ENCODE measurements around the gene IFNA1.
A peak's percentile ranks its signal among the peaks of the same experiment; 100 is the strongest.
"Not testable (repeated sequence)": the region's sequence is repeated elsewhere in the genome, so short reads cannot be mapped to it uniquely, and the experiment has no call there.

IFNA1 gene

DNA sequence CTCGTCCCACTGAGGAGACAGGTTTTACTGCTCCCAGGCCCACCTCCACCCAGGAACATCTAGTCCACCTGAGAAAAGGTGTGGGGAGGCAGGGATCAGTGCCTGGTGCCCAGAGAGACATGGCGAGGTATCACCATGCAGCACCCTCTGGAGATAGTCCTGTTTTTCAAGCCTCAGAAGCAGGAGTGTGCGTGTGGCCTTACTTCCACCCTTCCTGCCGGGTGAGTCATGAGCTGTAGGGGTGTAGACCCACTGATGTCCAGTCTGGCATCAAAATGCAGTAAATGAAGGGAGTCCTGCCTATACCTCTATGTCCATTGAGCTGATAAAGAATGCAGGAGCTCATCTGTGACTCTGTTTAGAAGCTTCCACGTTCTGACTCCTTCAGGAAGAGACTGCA, 9.1 kb downstream of the IFNA1 start:
- not testable (repeated sequence) for H3K4me3 ChIP-seq (ENCODE audit: low read length); H3K9me3 ChIP-seq (ENCODE audit: control insufficient read depth, insufficient read depth, low read length); DNase-seq (ENCODE audit: low read depth, low spot score); H3K27me3 ChIP-seq (ENCODE audit: control insufficient read depth, insufficient read depth, low read length); H3K4me1 ChIP-seq (ENCODE audit: control insufficient read depth, insufficient read depth, low read length); H3K27ac ChIP-seq (ENCODE audit: low read length); H3K36me3 ChIP-seq (ENCODE audit: control insufficient read depth, insufficient read depth, low read length)
- no CpG with 5 or more reads among the region's 5 CpGs for WGBS (ENCODE audit: insufficient coverage, insufficient read length)

- no CpG with 5 or more reads among the region's 4 CpGs for WGBS (ENCODE audit: insufficient coverage, insufficient read length)
- Histone ChIP-seq H3K27ac (ENCODE audit: low read length) (no peak overlapping the region), H3K27me3 (ENCODE audit: control insufficient read depth, insufficient read depth, low read length) (no peaks in the 10 kb centered on the region), H3K36me3 (ENCODE audit: control insufficient read depth, insufficient read depth, low read length) (no peaks in the 10 kb centered on the region), H3K4me3 (ENCODE audit: low read length) (no peak overlapping the region), H3K9me3 (ENCODE audit: control insufficient read depth, insufficient read depth, low read length) (no peaks in the 10 kb centered on the region), H3K4me1 (ENCODE audit: control insufficient read depth, insufficient read depth, low read length) (no peaks in the 10 kb centered on the region; the same call in 1 of the 2 replicates)
- no peak for DNase-seq (ENCODE audit: low read depth, low spot score)
These were observed 10.6 kb downstream of the IFNA1 start for GRCh38 chr9:21450733-21451394.

DNA sequence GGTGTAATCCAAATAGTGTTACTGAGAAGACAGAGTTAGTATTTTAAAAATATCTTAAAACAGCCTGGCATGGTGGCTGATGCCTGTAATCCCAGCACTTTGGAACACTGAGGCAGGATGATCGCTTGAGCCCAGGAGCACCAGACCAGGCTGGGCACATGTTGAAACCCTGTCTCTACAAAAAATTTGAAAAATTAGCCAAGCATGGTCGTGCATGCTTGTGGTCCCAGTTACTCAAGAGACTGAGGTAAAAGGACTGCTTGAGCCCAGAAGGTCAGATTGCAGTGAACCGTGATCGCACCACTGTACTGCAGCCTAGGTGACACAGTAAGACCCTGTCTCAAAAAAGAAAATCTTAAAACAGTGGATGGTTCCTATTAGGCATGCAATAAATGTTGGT, 12.4 kb downstream of the IFNA1 start:
- no peak overlapping the region for H3K27ac ChIP-seq (ENCODE audit: low read length)
- no peak for DNase-seq (ENCODE audit: low read depth, low spot score)
- no peaks in the 10 kb centered on the region; the same call in 1 of the 2 replicates for H3K4me1 ChIP-seq (ENCODE audit: control insufficient read depth, insufficient read depth, low read length)
- H3K27me3 ChIP-seq (ENCODE audit: control insufficient read depth, insufficient read depth, low read length): no peaks in the 10 kb centered on the region
- no peaks in the 10 kb centered on the region for H3K9me3 ChIP-seq (ENCODE audit: control insufficient read depth, insufficient read depth, low read length)
- H3K36me3 ChIP-seq (ENCODE audit: control insufficient read depth, insufficient read depth, low read length): no peaks in the 10 kb centered on the region
- no peak overlapping the region for H3K4me3 ChIP-seq (ENCODE audit: low read length)
- WGBS (ENCODE audit: insufficient coverage, insufficient read length): no CpG with 5 or more reads among the region's 4 CpGs

GRCh38 chr9:21454149-21454548, 13.9 kb downstream of the IFNA1 start:
- H3K27ac ChIP-seq (ENCODE audit: low read length): no peak overlapping the region
- no peaks in the 10 kb centered on the region; the same call in 1 of the 2 replicates for H3K4me1 ChIP-seq (ENCODE audit: control insufficient read depth, insufficient read depth, low read length)
- H3K27me3 ChIP-seq (ENCODE audit: control insufficient read depth, insufficient read depth, low read length): no peaks in the 10 kb centered on the region
- no peak for DNase-seq (ENCODE audit: low read depth, low spot score)
- no peaks in the 10 kb centered on the region for H3K36me3 ChIP-seq (ENCODE audit: control insufficient read depth, insufficient read depth, low read length)
- no peak overlapping the region for H3K4me3 ChIP-seq (ENCODE audit: low read length)
- no peaks in the 10 kb centered on the region for H3K9me3 ChIP-seq (ENCODE audit: control insufficient read depth, insufficient read depth, low read length)
- no CpG with 5 or more reads among the region's 2 CpGs for WGBS (ENCODE audit: insufficient coverage, insufficient read length)

GRCh38 chr9:21455320-21455719, 15.1 kb downstream of the IFNA1 start:
- H3K27ac ChIP-seq (ENCODE audit: low read length): no peak overlapping the region
- H3K36me3 ChIP-seq (ENCODE audit: control insufficient read depth, insufficient read depth, low read length): no peaks in the 10 kb centered on the region
- no peaks in the 10 kb centered on the region for H3K9me3 ChIP-seq (ENCODE audit: control insufficient read depth, insufficient read depth, low read length)
- no peaks in the 10 kb centered on the region; the same call in 1 of the 2 replicates for H3K4me1 ChIP-seq (ENCODE audit: control insufficient read depth, insufficient read depth, low read length)
- no peak overlapping the region for H3K4me3 ChIP-seq (ENCODE audit: low read length)
- H3K27me3 ChIP-seq (ENCODE audit: control insufficient read depth, insufficient read depth, low read length): no peaks in the 10 kb centered on the region
- DNase-seq (ENCODE audit: low read depth, low spot score): no peak

GRCh38 chr9:21461377-21461776, 21.1 kb downstream of the IFNA1 start:
- Histone ChIP-seq H3K4me1 (ENCODE audit: control insufficient read depth, insufficient read depth, low read length) (no peaks in the 10 kb centered on the region), H3K27me3 (ENCODE audit: control insufficient read depth, insufficient read depth, low read length) (peaks cover 2% of the 10 kb centered on the region; the same call in 1 of the 2 replicates), H3K27ac (ENCODE audit: low read length) (no peak overlapping the region), H3K4me3 (ENCODE audit: low read length) (no peak overlapping the region), H3K9me3 (ENCODE audit: control insufficient read depth, insufficient read depth, low read length) (no peaks in the 10 kb centered on the region), H3K36me3 (ENCODE audit: control insufficient read depth, insufficient read depth, low read length) (no peaks in the 10 kb centered on the region)
- DNase-seq (ENCODE audit: low read depth, low spot score): no peak
- WGBS (ENCODE audit: insufficient coverage, insufficient read length): no CpG with 5 or more reads among the region's 1 CpG

GRCh38 chr9:21465138-21465537, 24.9 kb downstream of the IFNA1 start:
- no peaks in the 10 kb centered on the region for H3K9me3 ChIP-seq (ENCODE audit: control insufficient read depth, insufficient read depth, low read length)
- WGBS (ENCODE audit: insufficient coverage, insufficient read length): no CpG with 5 or more reads among the region's 5 CpGs
- no peak overlapping the region for H3K27ac ChIP-seq (ENCODE audit: low read length)
- H3K36me3 ChIP-seq (ENCODE audit: control insufficient read depth, insufficient read depth, low read length): no peaks in the 10 kb centered on the region
- no peak for DNase-seq (ENCODE audit: low read depth, low spot score)
- H3K4me1 ChIP-seq (ENCODE audit: control insufficient read depth, insufficient read depth, low read length): no peaks in the 10 kb centered on the region
- H3K4me3 ChIP-seq (ENCODE audit: low read length): no peak overlapping the region
- H3K27me3 ChIP-seq (ENCODE audit: control insufficient read depth, insufficient read depth, low read length): peaks cover 2% of the 10 kb centered on the region; the same call in 1 of the 2 replicates

DNA sequence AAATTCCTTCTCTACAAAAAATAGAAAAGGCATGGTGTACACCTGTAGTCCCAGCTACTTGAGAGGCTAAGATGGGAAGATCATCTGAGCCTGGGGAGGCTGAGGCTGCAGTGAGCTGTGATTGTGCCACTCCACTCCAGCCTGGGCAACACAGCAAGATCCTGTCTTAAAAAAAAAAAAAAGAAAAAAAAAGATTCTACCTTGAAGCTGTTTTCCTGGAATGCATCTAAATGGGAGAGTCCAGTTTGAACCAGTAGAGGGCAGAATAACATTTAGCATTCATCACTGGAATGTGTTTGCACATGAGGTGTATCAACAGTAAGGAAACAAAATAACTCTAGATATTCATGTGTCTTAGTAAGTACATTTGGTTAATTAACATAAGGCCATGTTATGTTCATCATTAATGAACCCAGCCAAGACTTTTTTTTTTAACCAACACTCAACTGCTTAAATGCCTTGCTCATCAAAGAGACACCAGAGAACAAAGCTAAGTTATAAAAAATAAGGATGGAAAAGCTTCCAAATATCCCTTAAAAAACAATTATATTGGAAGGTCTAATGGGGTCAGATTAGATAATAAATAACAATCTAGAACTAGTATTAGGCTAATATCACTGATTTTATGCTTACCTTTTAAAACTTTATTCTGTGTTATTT, 25.8 kb downstream of the IFNA1 start:
- peaks cover 2% of the 10 kb centered on the region; the same call in 1 of the 2 replicates for H3K27me3 ChIP-seq (ENCODE audit: control insufficient read depth, insufficient read depth, low read length)
- peak; percentile 48 for DNase-seq (ENCODE audit: low read depth, low spot score)
- no peaks in the 10 kb centered on the region for H3K4me1 ChIP-seq (ENCODE audit: control insufficient read depth, insufficient read depth, low read length)
- H3K4me3 ChIP-seq (ENCODE audit: low read length): no peak overlapping the region
- no peaks in the 10 kb centered on the region for H3K36me3 ChIP-seq (ENCODE audit: control insufficient read depth, insufficient read depth, low read length)
- H3K27ac ChIP-seq (ENCODE audit: low read length): no peak overlapping the region
- no peaks in the 10 kb centered on the region for H3K9me3 ChIP-seq (ENCODE audit: control insufficient read depth, insufficient read depth, low read length)

GRCh38 chr9:21470126-21470525, 29.9 kb downstream of the IFNA1 start:
- H3K27ac ChIP-seq (ENCODE audit: low read length): no peak overlapping the region
- 100% methylated on average over 1 of the region's 5 CpGs for WGBS (ENCODE audit: insufficient coverage, insufficient read length)
- no peak for DNase-seq (ENCODE audit: low read depth, low spot score)
- no peaks in the 10 kb centered on the region for H3K36me3 ChIP-seq (ENCODE audit: control insufficient read depth, insufficient read depth, low read length)
- no peaks in the 10 kb centered on the region for H3K9me3 ChIP-seq (ENCODE audit: control insufficient read depth, insufficient read depth, low read length)
- no peak overlapping the region for H3K4me3 ChIP-seq (ENCODE audit: low read length)
- H3K4me1 ChIP-seq (ENCODE audit: control insufficient read depth, insufficient read depth, low read length): no peaks in the 10 kb centered on the region
- peaks cover under 1% of the 10 kb centered on the region; the same call in 1 of the 2 replicates for H3K27me3 ChIP-seq (ENCODE audit: control insufficient read depth, insufficient read depth, low read length)

DNA sequence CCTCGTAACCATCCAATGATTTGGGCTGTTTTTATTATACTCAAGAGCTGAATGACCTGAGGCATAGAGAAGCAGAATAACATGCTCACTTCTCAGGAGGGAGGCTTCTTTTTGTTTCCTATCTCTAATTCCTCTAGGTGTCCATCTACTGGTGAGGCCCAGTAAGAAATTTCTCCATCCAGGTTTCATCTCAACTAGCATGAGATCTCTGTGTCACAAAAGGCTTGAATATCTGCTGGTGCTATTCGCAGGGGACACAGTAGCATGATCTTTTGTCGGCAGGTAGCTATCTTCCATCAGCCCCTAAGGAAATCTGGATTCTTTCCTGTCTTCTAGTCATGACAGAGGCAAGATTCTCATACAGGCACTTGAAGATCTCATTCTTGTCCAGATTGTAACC, 33.0 kb downstream of the IFNA1 start:
- no peak overlapping the region for H3K27ac ChIP-seq (ENCODE audit: low read length)
- no peaks in the 10 kb centered on the region for H3K27me3 ChIP-seq (ENCODE audit: control insufficient read depth, insufficient read depth, low read length)
- WGBS (ENCODE audit: insufficient coverage, insufficient read length): no CpG with 5 or more reads among the region's 3 CpGs
- no peaks in the 10 kb centered on the region for H3K4me1 ChIP-seq (ENCODE audit: control insufficient read depth, insufficient read depth, low read length)
- H3K4me3 ChIP-seq (ENCODE audit: low read length): no peak overlapping the region
- DNase-seq (ENCODE audit: low read depth, low spot score): no peak
- H3K9me3 ChIP-seq (ENCODE audit: control insufficient read depth, insufficient read depth, low read length): no peaks in the 10 kb centered on the region
- H3K36me3 ChIP-seq (ENCODE audit: control insufficient read depth, insufficient read depth, low read length): no peaks in the 10 kb centered on the region

DNA sequence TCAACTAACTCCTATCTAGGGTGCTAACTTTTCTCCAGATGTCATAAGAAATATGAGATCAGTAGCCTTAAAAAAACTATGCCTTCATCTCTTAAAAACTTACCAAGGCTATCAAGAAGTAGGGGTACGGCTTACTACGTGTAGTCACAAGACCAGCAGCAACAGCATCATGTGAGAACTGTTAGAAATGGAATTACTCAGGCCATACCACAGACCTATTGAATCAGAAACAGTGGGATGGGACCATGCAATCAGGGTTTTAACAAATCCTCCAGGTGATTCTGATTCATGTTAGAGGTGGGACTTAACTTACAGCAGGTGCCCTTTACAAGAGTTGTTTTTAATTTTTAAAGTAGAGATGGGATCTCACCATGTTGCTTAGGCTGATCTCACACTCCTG, 37.2 kb downstream of the IFNA1 start:
- Histone ChIP-seq H3K27ac (ENCODE audit: low read length) (no peak overlapping the region), H3K4me3 (ENCODE audit: low read length) (no peak overlapping the region), H3K36me3 (ENCODE audit: control insufficient read depth, insufficient read depth, low read length) (no peaks in the 10 kb centered on the region), H3K27me3 (ENCODE audit: control insufficient read depth, insufficient read depth, low read length) (no peaks in the 10 kb centered on the region), H3K4me1 (ENCODE audit: control insufficient read depth, insufficient read depth, low read length) (no peaks in the 10 kb centered on the region), H3K9me3 (ENCODE audit: control insufficient read depth, insufficient read depth, low read length) (no peaks in the 10 kb centered on the region)
- no CpG with 5 or more reads among the region's 2 CpGs for WGBS (ENCODE audit: insufficient coverage, insufficient read length)
- no peak for DNase-seq (ENCODE audit: low read depth, low spot score)
